Left lobe of liver (tissue), 2 donors: Measurements from ENCODE around the gene ENTPD5. TPM values are rescaled to one million over a fixed set of nuclear protein-coding genes. Genes with fewer than 3 reads are reported as not detected.
"Not testable (repeated sequence)": the region's sequence is repeated elsewhere in the genome, so short reads cannot be mapped to it uniquely, and the experiment has no call there.

Experiments used
- ATAC-seq: fragments of 200-7000 bp; cut with Tn5 transposase; one replicate; pipeline ENCODE4 v1.9.1; 2020; ENCODE audit warnings: mild to moderate bottlenecking, moderate library complexity
- DNase-seq: peaks from one replicate; pipeline ENCODE4 v3.0.0-alpha.2; 2020; ENCODE audit warnings: low spot score
- total RNA-seq: library from RNA; stranded (reverse); gene quantifications from one replicate; pipeline ENCODE4 v1.2.1, GENCODE V29; 2021
- donor health status: DM: no; HTN: no; CAD: no; lungs with moderate emphysema.
- donor health status: DM: no; HTN: yes; CAD: no.

The ENTPD5 gene
- total RNA-seq, 1 donor from 2014 or later, result 173 TPM

DNA sequence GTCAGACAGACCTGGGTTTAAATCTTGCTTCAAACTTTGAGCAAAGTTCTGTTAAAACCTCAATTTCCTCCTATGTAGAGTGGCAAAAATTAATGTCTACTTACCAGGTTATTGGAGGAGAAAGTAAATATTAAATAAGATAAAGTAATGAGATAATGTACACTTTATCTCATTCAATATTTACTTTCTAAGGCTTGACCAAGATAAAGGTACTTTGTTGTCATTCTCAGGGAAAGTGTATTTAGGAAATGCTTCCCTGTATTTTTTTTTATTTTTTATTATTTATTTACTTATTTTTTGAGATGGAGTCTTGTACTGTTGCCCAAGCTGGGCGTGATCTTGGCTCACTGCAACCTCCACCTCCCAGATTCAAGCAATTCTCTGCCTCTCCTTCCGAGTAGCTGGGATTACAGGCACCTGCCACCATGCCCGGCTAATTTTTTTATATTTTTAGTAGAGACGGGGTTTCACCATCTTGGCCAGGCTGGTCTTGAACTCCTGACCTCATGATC lies 73.9 kb downstream of the ENTPD5 start:
- ATAC-seq (no peak), DNase-seq (no peak)

DNA sequence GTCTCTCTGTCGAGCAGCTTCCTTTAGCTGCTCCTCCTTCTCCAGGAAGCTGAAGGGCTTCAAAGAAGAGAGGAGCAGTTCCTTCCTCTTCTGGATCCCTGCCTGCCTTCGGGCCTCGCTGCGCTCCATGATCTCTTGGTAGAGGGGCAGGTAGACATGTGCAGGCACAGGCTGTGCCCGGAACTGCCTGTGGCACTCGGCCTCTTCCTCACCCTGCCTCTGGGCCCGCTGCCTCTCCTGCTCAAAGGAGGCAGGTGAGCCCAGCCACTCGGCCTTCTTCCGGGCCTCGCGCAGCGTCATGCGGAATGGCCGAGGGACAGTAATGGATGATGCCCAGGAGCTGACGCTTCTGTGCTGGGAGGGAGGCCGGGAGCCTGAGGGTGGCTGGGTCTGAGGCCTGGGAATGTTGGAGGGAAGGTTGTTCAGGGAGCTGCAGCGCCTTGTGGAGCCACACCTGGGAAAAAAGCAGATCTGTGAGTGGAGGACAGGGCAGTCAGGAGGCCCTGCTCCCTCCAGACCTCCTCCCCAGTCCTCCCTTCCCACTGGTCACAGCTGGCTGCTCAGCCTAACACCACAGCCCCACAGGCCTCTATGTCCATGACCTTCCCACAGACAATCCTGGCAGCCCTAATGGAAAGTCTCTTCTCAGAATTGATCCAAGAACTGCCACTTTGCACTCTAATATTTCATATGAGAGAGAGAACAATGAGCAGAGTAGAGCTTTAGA lies 74.5 kb downstream of the ENTPD5 start:
- DNase-seq, result no peak
- ATAC-seq, result no peak

DNA sequence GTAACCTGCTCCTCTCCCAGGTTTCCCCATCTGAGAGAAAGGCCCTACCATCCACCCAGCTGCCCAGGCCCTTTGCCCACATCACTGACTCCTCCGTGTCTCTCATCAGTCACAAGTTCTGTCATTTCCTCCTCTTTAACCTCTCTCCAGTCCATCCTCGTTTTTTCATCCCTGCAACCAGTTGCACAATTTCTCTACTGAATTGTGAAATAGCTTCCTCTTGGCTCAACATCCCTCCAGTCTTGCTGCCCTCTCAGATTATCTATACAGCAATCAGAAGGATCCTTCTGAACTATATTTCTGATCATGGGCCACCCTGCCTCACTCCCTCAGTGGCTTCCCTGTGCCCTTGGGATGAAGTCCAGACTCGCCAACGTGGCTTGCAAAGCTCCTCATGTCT lies 76.0 kb downstream of the ENTPD5 start:
- DNase-seq (no peak), ATAC-seq (peak; percentile 84)

DNA sequence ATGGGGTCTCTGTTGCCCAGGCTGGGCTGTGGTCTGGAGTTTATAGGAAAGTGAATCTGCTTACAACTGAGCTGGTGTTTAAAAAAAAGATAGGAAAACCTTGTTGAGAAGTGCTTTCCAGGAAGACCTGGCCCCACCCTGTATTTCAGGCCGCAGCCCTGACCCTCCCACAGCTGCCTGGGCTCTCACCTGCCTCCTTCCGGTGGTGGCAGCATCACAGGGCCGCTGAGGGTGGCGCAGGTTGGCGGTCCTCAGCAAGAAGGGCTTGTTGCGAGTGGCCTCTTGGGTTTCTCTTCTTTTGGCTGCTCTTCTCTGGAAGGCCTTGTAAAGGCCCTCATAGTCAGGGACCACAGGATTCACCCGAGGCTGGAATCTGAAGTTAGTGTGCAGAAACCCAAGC lies 76.9 kb downstream of the ENTPD5 start:
- DNase-seq, result no peak
- no peak for ATAC-seq

DNA sequence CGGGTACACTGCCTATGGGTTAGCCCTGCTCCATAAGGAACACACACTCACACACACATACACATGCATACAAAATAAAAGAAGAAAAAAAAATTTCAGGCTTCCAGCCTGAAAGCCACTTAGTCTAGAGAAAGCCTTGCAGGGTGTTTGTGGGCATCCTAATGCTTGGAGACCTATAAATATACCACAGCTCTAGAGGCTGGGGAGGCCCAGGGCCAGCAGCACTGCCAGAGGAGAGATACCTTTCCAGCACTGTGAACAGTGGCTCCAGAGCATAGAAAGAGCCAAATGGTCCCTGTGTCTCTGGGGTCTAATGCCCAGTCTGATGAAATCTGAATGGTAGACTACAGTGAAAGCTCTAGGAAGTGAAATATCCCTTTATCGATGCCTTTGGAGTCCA lies 82.1 kb downstream of the ENTPD5 start:
- ATAC-seq, result no peak

DNA sequence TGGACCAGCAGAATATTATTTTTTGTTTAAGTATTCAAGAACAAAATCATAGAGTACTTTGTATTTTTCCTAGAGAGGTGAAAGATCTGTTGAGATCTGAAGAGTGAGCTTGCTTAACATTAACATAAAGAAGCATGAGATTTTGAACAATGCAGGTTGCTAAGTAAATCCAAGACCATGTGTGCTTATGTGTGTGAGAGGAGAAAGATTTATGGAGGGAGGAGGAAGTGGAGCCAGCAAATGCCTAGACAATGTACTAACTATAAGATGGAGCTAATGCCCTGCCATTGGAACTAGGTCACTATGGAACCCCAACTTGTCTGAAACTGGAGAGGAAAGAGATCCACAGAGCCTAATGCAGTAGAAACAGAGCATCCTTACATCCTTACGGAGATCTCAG lies 82.5 kb downstream of the ENTPD5 start:
- DNase-seq, result no peak
- ATAC-seq, result no peak

More for the DNA sequence above, 82.1 kb downstream of the ENTPD5 start:
- no peak for DNase-seq

DNA sequence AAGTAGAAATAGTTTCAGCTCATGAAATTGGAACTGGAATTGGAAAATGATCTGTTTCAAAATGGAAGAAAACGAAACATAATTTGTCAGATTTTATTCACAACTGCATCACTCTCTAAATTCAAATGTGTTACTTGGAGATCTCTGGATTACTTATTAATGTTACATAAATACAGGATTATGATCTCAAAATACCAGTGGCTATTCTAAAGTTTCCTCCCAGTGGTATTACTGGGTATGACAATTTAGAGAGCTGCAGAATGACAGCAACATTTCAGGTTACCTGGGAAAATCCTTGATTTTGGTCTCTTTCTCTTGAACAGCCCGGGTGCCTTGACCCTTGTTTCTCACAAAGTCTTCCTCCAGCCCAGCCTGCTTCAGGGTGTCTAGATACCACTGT lies 83.4 kb downstream of the ENTPD5 start:
- no peak for DNase-seq

DNA sequence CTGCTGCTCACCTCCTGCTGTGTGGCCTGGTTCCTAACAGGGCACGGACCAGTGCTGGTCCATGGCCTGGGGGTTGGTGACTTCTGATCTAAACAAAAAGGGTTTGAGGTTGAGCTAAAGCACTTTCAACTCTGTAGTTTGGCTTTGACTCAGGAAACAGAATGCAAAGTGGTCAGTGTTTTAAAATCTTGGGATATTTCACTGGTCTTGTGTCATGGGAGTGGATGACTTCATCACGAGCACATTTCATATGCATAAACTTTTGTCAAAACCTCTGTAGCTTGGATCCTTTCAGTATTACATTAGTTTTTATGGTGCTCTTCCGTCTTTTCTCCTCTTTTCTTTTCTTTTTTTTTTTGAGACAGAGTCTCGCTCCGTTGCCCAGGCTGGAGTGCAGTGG lies 94.8 kb downstream of the ENTPD5 start:
- ATAC-seq, result no peak
- no peak for DNase-seq

More for the DNA sequence above, 83.4 kb downstream of the ENTPD5 start:
- ATAC-seq, result peak; percentile 67

DNA sequence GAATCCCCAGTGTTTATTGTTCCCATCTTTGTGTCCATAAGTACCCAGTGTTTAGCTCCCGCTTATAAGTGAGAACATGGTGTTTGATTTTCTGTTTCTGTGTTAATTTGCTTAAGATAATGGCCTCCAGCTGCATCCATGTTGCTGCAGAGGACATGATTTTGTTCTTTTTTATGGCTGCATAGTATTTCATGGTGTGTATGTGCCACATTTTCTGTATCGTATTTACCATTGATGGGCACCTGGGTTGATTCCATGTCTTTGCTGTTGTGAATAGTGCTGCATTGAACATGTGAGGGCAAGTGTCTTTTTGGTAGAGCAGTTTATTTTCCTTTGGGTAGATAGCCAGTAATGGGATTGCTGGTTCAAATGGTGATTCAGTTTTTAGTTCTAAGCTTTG lies 99.6 kb downstream of the ENTPD5 start:
- ATAC-seq, DNase-seq: not testable (repeated sequence)

DNA sequence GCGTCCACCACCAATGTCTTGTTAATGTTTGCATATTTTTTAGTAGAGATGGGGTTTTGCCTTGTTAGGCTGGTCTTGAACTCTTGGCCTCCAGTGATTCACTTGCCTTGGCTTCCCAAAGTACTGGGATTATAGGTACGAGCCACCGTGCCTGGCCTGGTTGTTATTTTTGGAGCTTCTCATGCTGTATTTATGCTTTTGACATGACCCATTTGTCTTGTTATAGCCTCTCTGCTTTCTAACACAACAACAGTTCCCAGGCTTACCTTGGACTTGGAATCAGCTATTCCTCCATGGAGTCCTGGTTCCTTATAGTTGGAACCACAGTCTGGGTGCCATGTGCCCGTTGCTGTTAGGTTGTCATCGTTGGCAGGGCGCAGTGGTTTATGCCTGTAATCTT lies 102.8 kb downstream of the ENTPD5 start:
- DNase-seq, result no peak
- no peak for ATAC-seq

DNA sequence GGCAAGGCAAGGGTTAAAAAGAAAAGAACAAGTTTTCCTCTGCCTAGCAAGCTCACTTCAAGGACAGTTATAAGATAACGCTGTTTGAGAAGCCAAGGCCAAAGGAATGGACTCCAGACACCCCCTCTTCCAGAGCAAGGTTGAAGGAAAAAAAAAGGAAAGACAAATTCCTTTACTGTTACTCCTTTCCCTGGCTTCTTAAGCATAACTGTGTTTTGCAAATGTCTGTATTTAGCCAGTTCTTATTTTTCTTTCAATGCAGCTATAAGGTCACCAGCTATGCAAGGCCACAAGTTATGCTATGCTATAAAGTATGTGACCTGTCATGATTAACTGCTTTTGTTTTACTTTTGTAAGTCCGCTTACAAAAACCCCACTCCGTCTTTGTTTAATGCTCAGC lies 105.8 kb downstream of the ENTPD5 start:
- ATAC-seq, result no peak
- no peak for DNase-seq

DNA sequence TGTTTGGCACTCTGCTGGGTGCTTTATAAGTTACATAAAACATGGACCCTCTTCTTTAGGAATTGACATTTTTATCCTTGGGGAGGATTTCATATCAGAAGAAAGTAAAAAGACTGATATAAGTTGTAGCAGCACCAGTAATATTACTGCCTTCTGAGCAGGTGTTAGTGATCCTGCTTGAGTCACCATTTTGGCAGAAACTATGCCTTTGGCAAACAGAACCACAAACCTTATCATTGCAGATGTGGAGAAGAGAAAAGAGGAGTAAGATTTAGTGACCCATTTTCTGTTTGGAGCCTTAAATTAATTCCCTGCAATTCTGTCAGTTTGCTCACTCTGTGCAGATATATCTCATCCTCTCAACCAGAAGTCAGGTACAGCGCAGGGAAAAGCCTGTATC lies 109.4 kb downstream of the ENTPD5 start:
- ATAC-seq (no peak), DNase-seq (no peak)

Other genes with a start within 250 kb of the ENTPD5 start
- gene PTGR2, start 167.5 kb downstream of the ENTPD5 start, total RNA-seq, result 10.9 TPM
- 17.1 TPM for gene ZNF410, start 132.4 kb downstream of the ENTPD5 start, total RNA-seq
- gene FAM161B, start 69.2 kb downstream of the ENTPD5 start, total RNA-seq, result 1.3 TPM
- gene COQ6, start 69.0 kb downstream of the ENTPD5 start, total RNA-seq, result 20.8 TPM
- 0.98 TPM for gene BBOF1, start 61 bp upstream of the ENTPD5 start, total RNA-seq
- gene ALDH6A1, start 65.2 kb upstream of the ENTPD5 start, total RNA-seq, result 327 TPM
- 5.6 TPM for gene LIN52, start 65.7 kb upstream of the ENTPD5 start, total RNA-seq
- gene VSX2, start 220.2 kb upstream of the ENTPD5 start, total RNA-seq, result not detected